GM18870 (cell line): ENCODE data around the gene DAND5.

Source experiments
- ATAC-seq: cut with Tn5 transposase; IDR thresholded peaks from one replicate; pipeline ENCODE4 v1.9.1; 2021; ENCODE audit warnings: moderate library complexity; ENCODE audit not compliant: unreplicated experiment

Gene DAND5

GRCh38 chr19:12969292-12969988, at the start of gene DAND5:
TSS of gene DAND5 (plus strand) at chr19:12969576. CDS start at chr19:12969661, 85 bp downstream.
- ATAC-seq: no peak

GRCh38 chr19:12921047-12921446, 48.3 kb upstream of the DAND5 start:
- no peak for ATAC-seq

- no peak for ATAC-seq
Observed at GRCh38 chr19:12922959-12923358, 46.4 kb upstream of the DAND5 start.

GRCh38 chr19:12924621-12925310, 44.6 kb upstream of the DAND5 start:
- ATAC-seq: no peak

GRCh38 chr19:12930002-12930645, 39.3 kb upstream of the DAND5 start:
- no peak for ATAC-seq

GRCh38 chr19:12932392-12933286, 36.7 kb upstream of the DAND5 start:
- no peak for ATAC-seq

GRCh38 chr19:12933287-12934072, 35.9 kb upstream of the DAND5 start, which contains the start of gene FARSA:
TSS of gene FARSA (minus strand) at chr19:12933711. CDS start at chr19:12933696, 15 bp downstream.
- ATAC-seq: peak; percentile 38

GRCh38 chr19:12935071-12935470, 34.3 kb upstream of the DAND5 start:
- no peak for ATAC-seq

- no peak for ATAC-seq
Observed at GRCh38 chr19:12936582-12936981, 32.8 kb upstream of the DAND5 start.

GRCh38 chr19:12937093-12937926, 32.1 kb upstream of the DAND5 start:
- ATAC-seq: no peak

- peak; percentile 76 for ATAC-seq
Observed at GRCh38 chr19:12937927-12938778, 31.2 kb upstream of the DAND5 start, which contains the start of gene CALR. TSS of gene CALR (plus strand) at chr19:12938609. CDS start at chr19:12938680, 71 bp downstream.

GRCh38 chr19:12938779-12939601, 30.4 kb upstream of the DAND5 start:
- no peak for ATAC-seq

GRCh38 chr19:12939975-12940423, 29.4 kb upstream of the DAND5 start:
- ATAC-seq: no peak

- ATAC-seq: no peak
Observed at GRCh38 chr19:12940897-12941296, 28.5 kb upstream of the DAND5 start.

GRCh38 chr19:12943437-12944044, 25.8 kb upstream of the DAND5 start:
- no peak for ATAC-seq

GRCh38 chr19:12944104-12944674, 25.2 kb upstream of the DAND5 start:
- no peak for ATAC-seq
